ENCODE data around the gene AGPS.

AGPS gene

DNA sequence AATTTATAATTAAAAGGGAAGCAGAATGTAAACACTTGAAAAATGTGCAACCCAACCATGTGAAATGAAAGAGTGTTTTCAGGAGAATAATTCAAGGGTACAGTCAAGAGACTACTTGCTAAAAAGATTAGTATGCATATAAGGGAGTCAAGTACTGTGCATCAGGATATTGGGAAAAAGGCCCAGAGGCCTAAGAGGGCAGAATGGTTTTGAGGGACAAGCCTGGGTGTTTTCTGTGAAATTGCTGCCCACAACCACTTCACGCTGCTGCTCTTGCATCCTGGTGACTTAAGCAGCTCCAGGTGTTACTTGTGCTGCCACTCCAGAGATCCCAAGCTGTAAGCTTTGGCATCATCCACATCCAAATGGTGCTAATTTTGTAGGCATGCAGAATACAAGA lies 165.2 kb downstream of the AGPS start (continued):
- TF ChIP-seq, protein P1, sequence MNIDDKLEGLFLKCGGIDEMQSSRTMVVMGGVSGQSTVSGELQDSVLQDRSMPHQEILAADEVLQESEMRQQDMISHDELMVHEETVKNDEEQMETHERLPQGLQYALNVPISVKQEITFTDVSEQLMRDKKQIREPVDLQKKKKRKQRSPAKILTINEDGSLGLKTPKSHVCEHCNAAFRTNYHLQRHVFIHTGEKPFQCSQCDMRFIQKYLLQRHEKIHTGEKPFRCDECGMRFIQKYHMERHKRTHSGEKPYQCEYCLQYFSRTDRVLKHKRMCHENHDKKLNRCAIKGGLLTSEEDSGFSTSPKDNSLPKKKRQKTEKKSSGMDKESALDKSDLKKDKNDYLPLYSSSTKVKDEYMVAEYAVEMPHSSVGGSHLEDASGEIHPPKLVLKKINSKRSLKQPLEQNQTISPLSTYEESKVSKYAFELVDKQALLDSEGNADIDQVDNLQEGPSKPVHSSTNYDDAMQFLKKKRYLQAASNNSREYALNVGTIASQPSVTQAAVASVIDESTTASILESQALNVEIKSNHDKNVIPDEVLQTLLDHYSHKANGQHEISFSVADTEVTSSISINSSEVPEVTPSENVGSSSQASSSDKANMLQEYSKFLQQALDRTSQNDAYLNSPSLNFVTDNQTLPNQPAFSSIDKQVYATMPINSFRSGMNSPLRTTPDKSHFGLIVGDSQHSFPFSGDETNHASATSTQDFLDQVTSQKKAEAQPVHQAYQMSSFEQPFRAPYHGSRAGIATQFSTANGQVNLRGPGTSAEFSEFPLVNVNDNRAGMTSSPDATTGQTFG (tag by site-specific recombination; IDR thresholded peaks at IDR 0.05; ENCODE audit: borderline replicate concordance): no peak
- TF ChIP-seq ZBTB21 (tag by site-specific recombination; IDR thresholded peaks at IDR 0.05) (no peak), ZNF777 (tag by site-specific recombination; IDR thresholded peaks at IDR 0.05; ENCODE audit: borderline replicate concordance) (no peak), KLF10 (tag by site-specific recombination; IDR thresholded peaks at IDR 0.05) (no peak), ZNF169 (tag by site-specific recombination; IDR thresholded peaks at IDR 0.05) (no peak), ZNF248 (tag by site-specific recombination; IDR thresholded peaks at IDR 0.05) (no peak), ZNF140 (tag by site-specific recombination; IDR thresholded peaks at IDR 0.05) (no peak), BCL11A (tag by site-specific recombination; IDR thresholded peaks at IDR 0.05; ENCODE audit: low read depth) (no peak), ZNF266 (tag by site-specific recombination; IDR thresholded peaks at IDR 0.05; ENCODE audit: low read depth) (no peak)
- TF ChIP-seq, protein P2, sequence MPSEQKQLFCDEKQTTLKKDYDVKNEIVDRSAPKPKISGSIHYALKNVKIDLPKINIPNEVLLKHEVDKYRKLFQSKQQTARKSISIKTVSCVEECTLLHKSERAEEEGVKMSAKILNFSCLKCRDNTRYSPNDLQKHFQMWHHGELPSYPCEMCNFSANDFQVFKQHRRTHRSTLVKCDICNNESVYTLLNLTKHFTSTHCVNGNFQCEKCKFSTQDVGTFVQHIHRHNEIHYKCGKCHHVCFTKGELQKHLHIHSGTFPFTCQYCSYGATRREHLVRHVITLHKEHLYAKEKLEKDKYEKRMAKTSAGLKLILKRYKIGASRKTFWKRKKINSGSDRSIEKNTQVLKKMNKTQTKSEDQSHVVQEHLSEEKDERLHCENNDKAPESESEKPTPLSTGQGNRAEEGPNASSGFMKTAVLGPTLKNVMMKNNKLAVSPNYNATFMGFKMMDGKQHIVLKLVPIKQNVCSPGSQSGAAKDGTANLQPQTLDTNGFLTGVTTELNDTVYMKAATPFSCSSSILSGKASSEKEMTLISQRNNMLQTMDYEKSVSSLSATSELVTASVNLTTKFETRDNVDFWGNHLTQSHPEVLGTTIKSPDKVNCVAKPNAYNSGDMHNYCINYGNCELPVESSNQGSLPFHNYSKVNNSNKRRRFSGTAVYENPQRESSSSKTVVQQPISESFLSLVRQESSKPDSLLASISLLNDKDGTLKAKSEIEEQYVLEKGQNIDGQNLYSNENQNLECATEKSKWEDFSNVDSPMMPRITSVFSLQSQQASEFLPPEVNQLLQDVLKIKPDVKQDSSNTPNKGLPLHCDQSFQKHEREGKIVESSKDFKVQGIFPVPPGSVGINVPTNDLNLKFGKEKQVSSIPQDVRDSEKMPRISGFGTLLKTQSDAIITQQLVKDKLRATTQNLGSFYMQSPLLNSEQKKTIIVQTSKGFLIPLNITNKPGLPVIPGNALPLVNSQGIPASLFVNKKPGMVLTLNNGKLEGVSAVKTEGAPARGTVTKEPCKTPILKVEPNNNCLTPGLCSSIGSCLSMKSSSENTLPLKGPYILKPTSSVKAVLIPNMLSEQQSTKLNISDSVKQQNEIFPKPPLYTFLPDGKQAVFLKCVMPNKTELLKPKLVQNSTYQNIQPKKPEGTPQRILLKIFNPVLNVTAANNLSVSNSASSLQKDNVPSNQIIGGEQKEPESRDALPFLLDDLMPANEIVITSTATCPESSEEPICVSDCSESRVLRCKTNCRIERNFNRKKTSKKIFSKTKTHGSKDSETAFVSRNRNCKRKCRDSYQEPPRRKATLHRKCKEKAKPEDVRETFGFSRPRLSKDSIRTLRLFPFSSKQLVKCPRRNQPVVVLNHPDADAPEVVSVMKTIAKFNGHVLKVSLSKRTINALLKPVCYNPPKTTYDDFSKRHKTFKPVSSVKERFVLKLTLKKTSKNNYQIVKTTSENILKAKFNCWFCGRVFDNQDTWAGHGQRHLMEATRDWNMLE (tag by site-specific recombination; conservative IDR thresholded peaks at IDR 0.05; ENCODE audit: low read depth): no peak

DNA sequence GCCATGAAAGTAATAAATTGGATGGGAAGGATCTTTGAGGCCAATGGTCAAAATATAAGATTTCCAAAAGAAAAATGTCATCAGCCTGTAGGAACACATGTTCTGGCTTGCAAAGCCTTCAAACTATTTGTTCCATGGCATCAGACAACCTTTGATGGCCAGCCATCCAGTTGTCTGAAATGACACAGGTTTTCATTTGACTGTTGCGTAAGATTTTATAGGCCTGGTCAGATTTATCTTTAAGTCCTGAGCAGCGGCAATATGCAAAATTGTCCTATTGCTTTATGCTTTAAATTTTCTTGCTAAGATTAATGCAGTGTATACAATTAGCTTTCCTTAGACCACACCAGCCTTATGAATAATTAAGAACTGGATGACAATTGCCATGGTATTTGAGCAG lies 167.1 kb downstream of the AGPS start:
- H3K4me1 ChIP-seq (ENCODE audit: control insufficient read depth, insufficient read depth, low read length): no peaks in the 10 kb centered on the region
- TF ChIP-seq OVOL3 (tag by site-specific recombination; IDR thresholded peaks at IDR 0.05) (no peak), ZNF274 (IDR thresholded peaks at IDR 0.05; ENCODE audit: low read length) (no peak), ZNF274 (tag by site-specific recombination; IDR thresholded peaks at IDR 0.05; ENCODE audit: borderline replicate concordance) (no peak), ZNF600 (tag by site-specific recombination; IDR thresholded peaks at IDR 0.05) (no peak), ZNF529 (tag by site-specific recombination; IDR thresholded peaks at IDR 0.05; ENCODE audit: insufficient replicate concordance) (no peak), BCL11B (tag by site-specific recombination; IDR thresholded peaks at IDR 0.05; ENCODE audit: low read depth) (no peak), ZNF549 (tag by site-specific recombination; IDR thresholded peaks at IDR 0.05) (no peak)
- TF ChIP-seq, protein P3, sequence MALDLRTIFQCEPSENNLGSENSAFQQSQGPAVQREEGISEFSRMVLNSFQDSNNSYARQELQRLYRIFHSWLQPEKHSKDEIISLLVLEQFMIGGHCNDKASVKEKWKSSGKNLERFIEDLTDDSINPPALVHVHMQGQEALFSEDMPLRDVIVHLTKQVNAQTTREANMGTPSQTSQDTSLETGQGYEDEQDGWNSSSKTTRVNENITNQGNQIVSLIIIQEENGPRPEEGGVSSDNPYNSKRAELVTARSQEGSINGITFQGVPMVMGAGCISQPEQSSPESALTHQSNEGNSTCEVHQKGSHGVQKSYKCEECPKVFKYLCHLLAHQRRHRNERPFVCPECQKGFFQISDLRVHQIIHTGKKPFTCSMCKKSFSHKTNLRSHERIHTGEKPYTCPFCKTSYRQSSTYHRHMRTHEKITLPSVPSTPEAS (tag by site-specific recombination; IDR thresholded peaks at IDR 0.05): no peak
- H3K9me3 ChIP-seq (ENCODE audit: control insufficient read depth, insufficient read depth, low read depth, low read length): no peaks in the 10 kb centered on the region
- ChIA-PET POLR2A (no interaction called here), CTCF (no interaction called here)
- no peak overlapping the region for H3K27ac ChIP-seq (ENCODE audit: extremely low read depth, low read depth, low read length)
- no peaks in the 10 kb centered on the region for H3K36me3 ChIP-seq (ENCODE audit: control insufficient read depth in 2 of 2, insufficient read depth in 1 of 2, low read length in 2 of 2)
- H3K4me3 ChIP-seq (ENCODE audit: low read depth, low read length): no peak overlapping the region

All from HEK293 (cell line).